Stimulated activated CD8-positive, alpha-beta memory T cell treated with anti-CD3 and anti-CD28 coated beads, Interleukin-12 subunit alpha, Interleukin-12 subunit beta, amount 100 ng/mL, for 4 hours (primary cell): Measurements from ENCODE around the gene TRIM56.

Experiments
- DNase-seq: peaks from one replicate; pipeline ENCODE4 v3.0.0-alpha.2; 2020; ENCODE audit warnings: low read depth

Gene TRIM56

GRCh38 chr7:101133621-101134398, 48.5 kb downstream of the TRIM56 start:
- no peak for DNase-seq

GRCh38 chr7:101134399-101134980, 49.2 kb downstream of the TRIM56 start:
- no peak for DNase-seq

GRCh38 chr7:101137651-101138212, 52.5 kb downstream of the TRIM56 start:
- DNase-seq = no peak

- DNase-seq = peak; percentile 83
Observed at GRCh38 chr7:101138213-101138870, 53.1 kb downstream of the TRIM56 start.

GRCh38 chr7:101140339-101140699, 55.0 kb downstream of the TRIM56 start:
- no peak for DNase-seq

- no peak for DNase-seq
Observed at GRCh38 chr7:101140746-101141382, 55.6 kb downstream of the TRIM56 start.
